ENCODE data around the gene NTRK3. TPM values are rescaled to one million over a fixed set of nuclear protein-coding genes. Genes with fewer than 3 reads are reported as not detected.

The NTRK3 gene
- total RNA-seq, 2 experiments from 2014 or later, result not detected

DNA sequence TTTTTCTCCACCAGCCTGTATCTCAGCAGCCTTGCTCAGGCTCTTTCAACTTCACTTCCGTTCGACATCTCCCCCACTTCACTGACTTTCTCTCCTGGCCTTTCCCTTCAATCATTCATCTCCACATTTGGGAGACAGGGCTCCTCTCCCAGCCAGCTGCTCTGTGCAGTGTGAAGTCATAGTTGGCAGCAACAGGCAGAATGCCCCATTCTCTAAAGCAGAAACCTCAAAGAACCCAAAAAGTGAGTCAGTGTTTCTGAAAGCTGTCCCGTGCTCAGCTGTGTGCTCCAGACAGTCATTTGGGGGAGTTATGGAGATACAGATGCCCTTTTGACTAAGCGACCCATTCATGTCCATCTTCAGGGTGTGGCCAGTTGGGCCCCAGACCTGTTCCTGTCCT lies 54.3 kb downstream of the NTRK3 start:
- no peak for DNase-seq
- ChIA-PET POLR2A (no interaction called here), CTCF (interaction anchor here (0.8 kb wide), 1 partner anchor 73 kb away, joined by 3 read pairs; no protein-coding TSS in a partner anchor)
- no peaks in the 10 kb centered on the region for H3K27me3 Mint-ChIP-seq
- H3K9me3 Mint-ChIP-seq, result no peaks in the 10 kb centered on the region
- no peak overlapping the region for H3K27ac Mint-ChIP-seq
- ATAC-seq, result no peak
- intact Hi-C loops (cut with micrococcal nuclease), result no loop called here
- H3K4me1 Mint-ChIP-seq (ENCODE audit: low read depth), result no peaks in the 10 kb centered on the region
- no peaks in the 10 kb centered on the region for H3K36me3 Mint-ChIP-seq (ENCODE audit: low read depth)
- H3K4me3 Mint-ChIP-seq, result no peak overlapping the region
- TF ChIP-seq, protein P1, sequence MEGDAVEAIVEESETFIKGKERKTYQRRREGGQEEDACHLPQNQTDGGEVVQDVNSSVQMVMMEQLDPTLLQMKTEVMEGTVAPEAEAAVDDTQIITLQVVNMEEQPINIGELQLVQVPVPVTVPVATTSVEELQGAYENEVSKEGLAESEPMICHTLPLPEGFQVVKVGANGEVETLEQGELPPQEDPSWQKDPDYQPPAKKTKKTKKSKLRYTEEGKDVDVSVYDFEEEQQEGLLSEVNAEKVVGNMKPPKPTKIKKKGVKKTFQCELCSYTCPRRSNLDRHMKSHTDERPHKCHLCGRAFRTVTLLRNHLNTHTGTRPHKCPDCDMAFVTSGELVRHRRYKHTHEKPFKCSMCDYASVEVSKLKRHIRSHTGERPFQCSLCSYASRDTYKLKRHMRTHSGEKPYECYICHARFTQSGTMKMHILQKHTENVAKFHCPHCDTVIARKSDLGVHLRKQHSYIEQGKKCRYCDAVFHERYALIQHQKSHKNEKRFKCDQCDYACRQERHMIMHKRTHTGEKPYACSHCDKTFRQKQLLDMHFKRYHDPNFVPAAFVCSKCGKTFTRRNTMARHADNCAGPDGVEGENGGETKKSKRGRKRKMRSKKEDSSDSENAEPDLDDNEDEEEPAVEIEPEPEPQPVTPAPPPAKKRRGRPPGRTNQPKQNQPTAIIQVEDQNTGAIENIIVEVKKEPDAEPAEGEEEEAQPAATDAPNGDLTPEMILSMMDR (IDR thresholded peaks at IDR 0.05), result no peak

DNA sequence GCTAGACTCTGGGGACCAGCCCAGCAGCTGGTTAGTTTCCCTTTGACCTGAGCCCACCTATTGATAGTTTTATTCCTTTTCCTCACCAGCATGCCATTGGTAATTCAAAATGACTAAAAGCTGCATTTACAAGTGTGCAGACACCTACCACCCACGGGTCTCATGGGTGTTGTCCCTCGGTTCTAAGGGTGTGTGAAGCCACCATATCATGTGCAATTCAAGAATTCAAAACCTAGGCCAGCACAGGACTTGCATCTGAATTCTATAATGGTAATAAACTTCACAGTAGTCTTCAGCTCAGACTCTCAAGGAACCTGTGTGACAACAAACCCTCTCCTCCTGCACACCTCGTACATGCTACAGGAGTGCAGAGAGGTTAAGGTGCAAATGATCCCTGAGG lies 55.3 kb downstream of the NTRK3 start:
- ATAC-seq (no peak), DNase-seq (no peak)
- Mint-ChIP-seq H3K9me3 (no peaks in the 10 kb centered on the region), H3K27me3 (peaks cover 2% of the 10 kb centered on the region), H3K4me1 (ENCODE audit: low read depth) (no peaks in the 10 kb centered on the region), H3K36me3 (ENCODE audit: low read depth) (no peaks in the 10 kb centered on the region), H3K27ac (no peak overlapping the region), H3K4me3 (no peak overlapping the region)
- ChIA-PET CTCF (interaction anchor here (0.6 kb wide), 1 partner anchor 42 kb away, joined by 3 read pairs; no protein-coding TSS in a partner anchor), POLR2A (no interaction called here)
- TF ChIP-seq, protein P1 (IDR thresholded peaks at IDR 0.05), result no peak
- intact Hi-C loops (cut with micrococcal nuclease), result no loop called here

DNA sequence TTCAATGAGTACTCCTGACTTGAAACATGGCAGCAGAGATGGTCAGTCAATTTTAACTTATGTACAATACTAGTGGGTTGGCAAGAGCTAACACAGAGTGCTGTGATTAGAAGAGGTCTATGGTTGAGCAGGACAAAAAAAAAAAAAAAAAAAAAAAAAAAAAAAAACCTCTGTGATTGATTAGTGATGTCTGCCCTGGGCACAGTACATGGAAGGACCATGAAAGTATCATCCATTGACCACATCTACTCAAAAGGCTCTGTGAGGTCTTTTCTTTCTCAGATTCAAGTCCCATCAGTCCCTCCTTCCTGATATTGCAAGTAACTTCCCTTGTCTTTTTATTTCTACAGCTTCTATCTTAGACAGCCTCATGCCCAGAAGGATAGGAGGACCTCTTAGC lies 59.6 kb downstream of the NTRK3 start:
- ChIA-PET POLR2A (no interaction called here), CTCF (interaction anchor here (0.9 kb wide), 1 partner anchor 11 kb away, joined by 3 read pairs; no protein-coding TSS in a partner anchor)
- TF ChIP-seq, protein P1 (IDR thresholded peaks at IDR 0.05), result no peak
- ATAC-seq (no peak), DNase-seq (no peak)
- peaks cover 4% of the 10 kb centered on the region for H3K27me3 Mint-ChIP-seq
- intact Hi-C loops (cut with micrococcal nuclease), result no loop called here
- no peaks in the 10 kb centered on the region for H3K36me3 Mint-ChIP-seq (ENCODE audit: low read depth)
- H3K27ac Mint-ChIP-seq, result no peak overlapping the region
- no peak overlapping the region for H3K4me3 Mint-ChIP-seq
- H3K9me3 Mint-ChIP-seq, result no peaks in the 10 kb centered on the region
- H3K4me1 Mint-ChIP-seq (ENCODE audit: low read depth), result no peaks in the 10 kb centered on the region

DNA sequence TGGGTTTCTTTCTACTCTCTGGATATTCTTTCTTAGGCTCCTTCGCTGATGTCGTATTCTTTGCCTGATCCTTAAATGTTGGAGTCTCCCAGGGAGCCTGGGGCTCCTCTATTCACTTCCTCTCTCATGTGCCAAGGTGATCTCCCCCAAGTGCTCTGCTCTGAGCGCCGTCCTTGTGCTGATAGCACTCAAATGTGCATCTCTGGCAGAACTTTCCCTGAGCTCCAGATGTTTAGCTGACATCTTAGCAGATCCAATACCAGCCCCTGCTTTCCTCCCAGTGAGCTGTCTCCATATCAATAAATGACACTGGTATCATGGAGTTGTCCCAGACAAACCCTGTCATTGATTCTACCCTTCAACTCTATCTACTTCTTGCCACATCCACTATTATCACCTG lies 62.4 kb downstream of the NTRK3 start:
- no peak overlapping the region for H3K4me3 Mint-ChIP-seq
- TF ChIP-seq, protein P1 (IDR thresholded peaks at IDR 0.05), result no peak
- H3K36me3 Mint-ChIP-seq (ENCODE audit: low read depth), result no peaks in the 10 kb centered on the region
- peaks cover 4% of the 10 kb centered on the region for H3K27me3 Mint-ChIP-seq
- intact Hi-C loops (cut with micrococcal nuclease), result no loop called here
- H3K9me3 Mint-ChIP-seq, result no peaks in the 10 kb centered on the region
- no peak for DNase-seq
- H3K4me1 Mint-ChIP-seq (ENCODE audit: low read depth), result no peaks in the 10 kb centered on the region
- H3K27ac Mint-ChIP-seq, result no peak overlapping the region
- CTCF ChIA-PET, result no interaction called here
- no peak for ATAC-seq
- POLR2A ChIA-PET, result no interaction called here

DNA sequence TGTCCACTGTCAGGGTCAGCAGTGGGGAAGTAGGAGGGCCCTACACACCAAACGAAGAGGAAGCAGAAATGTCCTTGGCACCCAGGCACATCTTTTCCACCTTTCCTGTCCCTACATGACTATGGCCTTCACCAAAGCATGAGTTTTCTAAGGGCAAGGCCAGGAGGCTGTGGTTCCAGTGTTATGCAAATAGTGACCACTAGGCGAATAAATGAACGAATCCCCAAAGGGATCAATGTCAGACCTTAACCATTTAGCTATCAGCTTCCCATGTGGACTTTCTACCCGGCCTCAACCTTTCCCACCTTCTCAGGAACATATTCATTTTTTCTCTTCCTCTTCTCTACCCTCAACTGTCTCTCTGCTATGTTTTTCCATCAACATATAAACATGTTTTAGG lies 63.1 kb downstream of the NTRK3 start:
- ChIA-PET CTCF (no interaction called here), POLR2A (no interaction called here)
- no peak overlapping the region for H3K4me3 Mint-ChIP-seq
- no peak overlapping the region for H3K27ac Mint-ChIP-seq
- H3K27me3 Mint-ChIP-seq, result peaks cover 4% of the 10 kb centered on the region
- no peaks in the 10 kb centered on the region for H3K36me3 Mint-ChIP-seq (ENCODE audit: low read depth)
- H3K4me1 Mint-ChIP-seq (ENCODE audit: low read depth), result no peaks in the 10 kb centered on the region
- TF ChIP-seq, protein P1 (IDR thresholded peaks at IDR 0.05), result no peak
- DNase-seq (no peak), ATAC-seq (no peak)
- intact Hi-C loops (cut with micrococcal nuclease), result no loop called here
- no peaks in the 10 kb centered on the region for H3K9me3 Mint-ChIP-seq
